Measurements from ENCODE around the gene LCN6.

The LCN6 gene

GRCh38 chr9:136720251-136720897 lies 28.0 kb downstream of the LCN6 start:
- no peak for TF ChIP-seq CTCF (conservative IDR thresholded peaks at IDR 0.05; ENCODE audit: control insufficient read depth, insufficient read depth, low read depth, low read length)

GRCh38 chr9:136719195-136719880 lies 29.0 kb downstream of the LCN6 start:
- no peak for TF ChIP-seq CTCF (conservative IDR thresholded peaks at IDR 0.05; ENCODE audit: control insufficient read depth, insufficient read depth, low read depth, low read length)
- H3K4me3 ChIP-seq (ENCODE audit: control insufficient read depth, low read depth, low read length), result no peak overlapping the region
- DNase-seq (ENCODE audit: low read depth), result no peak

More at GRCh38 chr9:136720251-136720897, 28.0 kb downstream of the LCN6 start:
- no peak for DNase-seq (ENCODE audit: low read depth)
- H3K4me3 ChIP-seq (ENCODE audit: control insufficient read depth, low read depth, low read length), result no peak overlapping the region

GRCh38 chr9:136718345-136719194 lies 29.8 kb downstream of the LCN6 start:
- DNase-seq (ENCODE audit: low read depth), result no peak
- H3K4me3 ChIP-seq (ENCODE audit: control insufficient read depth, low read depth, low read length), result no peak overlapping the region
- TF ChIP-seq CTCF (conservative IDR thresholded peaks at IDR 0.05; ENCODE audit: control insufficient read depth, insufficient read depth, low read depth, low read length), result no peak

GRCh38 chr9:136717399-136717798 lies 30.9 kb downstream of the LCN6 start:
- no peak for DNase-seq (ENCODE audit: low read depth)
- no peak for TF ChIP-seq CTCF (conservative IDR thresholded peaks at IDR 0.05; ENCODE audit: control insufficient read depth, insufficient read depth, low read depth, low read length)

GRCh38 chr9:136714893-136715274 lies 33.4 kb downstream of the LCN6 start:
- H3K4me3 ChIP-seq (ENCODE audit: control insufficient read depth, low read depth, low read length), result no peak overlapping the region
- no peak for DNase-seq (ENCODE audit: low read depth)
- TF ChIP-seq CTCF (conservative IDR thresholded peaks at IDR 0.05; ENCODE audit: control insufficient read depth, insufficient read depth, low read depth, low read length), result no peak

More at GRCh38 chr9:136717399-136717798, 30.9 kb downstream of the LCN6 start:
- H3K4me3 ChIP-seq (ENCODE audit: control insufficient read depth, low read depth, low read length), result no peak overlapping the region

- no peak overlapping the region for H3K4me3 ChIP-seq (ENCODE audit: control insufficient read depth, low read depth, low read length)
- TF ChIP-seq CTCF (conservative IDR thresholded peaks at IDR 0.05; ENCODE audit: control insufficient read depth, insufficient read depth, low read depth, low read length), result no peak
- DNase-seq (ENCODE audit: low read depth), result no peak
Measured at GRCh38 chr9:136714096-136714892, 34.0 kb downstream of the LCN6 start.

All from fibroblast of mammary gland (primary cell).